Brain microvascular endothelial cell (primary cell): ENCODE results near the gene IST1.

ENCODE experiments used
- DNase-seq: peaks from one replicate; pipeline ENCODE4 v3.0.0-alpha.2; 2020
- H3K27ac ChIP-seq: fragments of 250-450 bp; sonication (Bioruptor Pico); 2 replicates; pipeline ENCODE4 v1.5.1; 2020; ENCODE audit warnings: mild to moderate bottlenecking, moderate library complexity
- H3K27me3 ChIP-seq: fragments of 250-450 bp; sonication (Bioruptor Pico); replicated peaks from 2 replicates; pipeline ENCODE4 v1.5.1; 2020; ENCODE audit warnings: mild to moderate bottlenecking
- H3K36me3 ChIP-seq: fragments of 250-450 bp; sonication (Bioruptor Pico); replicated peaks from 2 replicates; pipeline ENCODE4 v1.5.1; 2020; ENCODE audit warnings: mild to moderate bottlenecking
- H3K4me3 ChIP-seq: 2 replicates; pipeline ENCODE4 v1.5.1; 2011; ENCODE audit warnings: low read depth, mild to moderate bottlenecking, control low read depth, low read length, moderate library complexity
- in situ Hi-C: cut with HindIII; loops from 2 replicates; pipeline ENCODE4 v1.10.0; 2017; ENCODE audit warnings: low sequenced_read_pairs, low pct_ligation_motif_present
- TF ChIP-seq, protein P1 (sequence below): IDR thresholded peaks from 2 replicates; pipeline ENCODE4 v1.5.1; 2011; ENCODE audit warnings: low read depth, mild to moderate bottlenecking, moderate library complexity, low read length, control low read depth, inconsistent platforms; ENCODE audit errors: missing control alignments

The IST1 gene

DNA sequence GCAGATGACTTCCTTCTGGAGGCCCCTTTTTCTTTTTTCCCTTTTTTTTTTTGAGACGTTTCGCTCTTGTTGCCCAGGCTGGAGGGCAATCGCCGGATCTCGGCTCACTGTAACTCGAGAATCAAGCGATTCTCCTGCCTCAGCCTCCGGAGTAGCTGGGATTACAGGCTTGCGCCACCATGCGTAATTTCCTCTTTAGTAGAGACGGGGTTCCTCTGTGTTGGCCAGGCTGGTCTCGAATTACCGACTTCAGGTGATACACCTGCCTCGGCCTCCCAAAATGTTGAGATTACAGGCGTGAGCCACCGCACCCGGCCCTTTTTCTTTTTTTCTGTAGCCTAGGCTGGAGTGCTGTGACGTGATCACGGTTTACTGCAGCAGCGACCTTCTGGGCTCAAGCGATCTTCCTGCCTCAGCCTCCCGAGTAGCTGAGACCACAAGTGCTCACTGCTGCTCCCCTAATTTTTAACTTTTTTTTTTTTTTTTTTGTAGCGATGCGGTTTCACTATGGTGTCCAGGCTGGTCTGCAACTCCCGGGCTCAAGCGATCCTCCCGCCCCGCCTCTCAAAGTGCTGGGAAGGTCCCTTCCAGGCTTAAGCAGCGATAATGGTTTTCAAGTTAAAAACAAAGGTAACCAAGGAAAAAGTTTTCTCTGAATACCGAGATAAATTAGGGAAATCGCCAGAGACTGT, 956 bp upstream of the IST1 start:
- peak; percentile 59 for DNase-seq

DNA sequence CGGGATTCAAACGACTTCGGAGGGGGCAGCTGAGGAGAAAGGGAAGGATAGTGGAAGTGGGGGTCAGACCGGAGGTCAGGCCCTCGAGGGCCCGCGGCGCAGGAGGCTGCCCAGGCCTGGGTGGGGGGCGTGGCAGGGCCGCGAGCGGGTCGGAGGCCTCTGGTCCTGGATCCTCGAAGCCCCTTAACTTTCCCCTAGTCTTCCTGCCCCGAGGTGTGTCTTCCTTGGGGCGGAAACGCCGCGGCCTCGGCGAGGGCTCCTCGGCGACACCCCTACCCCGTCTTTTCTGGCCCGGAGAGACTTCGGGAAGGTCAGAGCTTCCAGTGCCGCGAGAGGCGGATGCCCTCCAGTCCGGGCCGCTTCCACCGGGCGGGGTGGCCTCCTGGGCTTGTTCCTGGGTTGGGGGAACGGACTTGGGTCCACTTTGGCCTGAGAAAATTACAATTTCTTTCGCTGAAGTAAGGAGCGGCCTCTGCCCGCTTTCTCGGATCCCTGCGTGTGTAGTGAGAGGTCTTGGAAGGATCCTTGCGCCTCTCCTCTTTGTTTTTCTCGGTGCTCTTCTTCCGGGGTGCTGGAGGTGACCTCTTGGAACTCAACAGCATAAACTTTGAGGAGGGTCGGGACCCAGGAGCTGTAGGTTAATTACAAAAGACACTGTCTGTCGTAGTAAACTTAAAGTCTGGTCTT, 491 bp downstream of the IST1 start:
- in situ Hi-C loops: no loop called here
- TF ChIP-seq, protein P1, sequence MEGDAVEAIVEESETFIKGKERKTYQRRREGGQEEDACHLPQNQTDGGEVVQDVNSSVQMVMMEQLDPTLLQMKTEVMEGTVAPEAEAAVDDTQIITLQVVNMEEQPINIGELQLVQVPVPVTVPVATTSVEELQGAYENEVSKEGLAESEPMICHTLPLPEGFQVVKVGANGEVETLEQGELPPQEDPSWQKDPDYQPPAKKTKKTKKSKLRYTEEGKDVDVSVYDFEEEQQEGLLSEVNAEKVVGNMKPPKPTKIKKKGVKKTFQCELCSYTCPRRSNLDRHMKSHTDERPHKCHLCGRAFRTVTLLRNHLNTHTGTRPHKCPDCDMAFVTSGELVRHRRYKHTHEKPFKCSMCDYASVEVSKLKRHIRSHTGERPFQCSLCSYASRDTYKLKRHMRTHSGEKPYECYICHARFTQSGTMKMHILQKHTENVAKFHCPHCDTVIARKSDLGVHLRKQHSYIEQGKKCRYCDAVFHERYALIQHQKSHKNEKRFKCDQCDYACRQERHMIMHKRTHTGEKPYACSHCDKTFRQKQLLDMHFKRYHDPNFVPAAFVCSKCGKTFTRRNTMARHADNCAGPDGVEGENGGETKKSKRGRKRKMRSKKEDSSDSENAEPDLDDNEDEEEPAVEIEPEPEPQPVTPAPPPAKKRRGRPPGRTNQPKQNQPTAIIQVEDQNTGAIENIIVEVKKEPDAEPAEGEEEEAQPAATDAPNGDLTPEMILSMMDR: no peak
- Histone ChIP-seq H3K27ac (peak overlapping the region; percentile 91), H3K4me3 (peak overlapping the region; percentile 91), H3K27me3 (no peaks in the 10 kb centered on the region), H3K36me3 (no peaks in the 10 kb centered on the region)
- peak; percentile 20 for DNase-seq

More for the DNA sequence above, 956 bp upstream of the IST1 start:
- H3K36me3 ChIP-seq: no peaks in the 10 kb centered on the region
- TF ChIP-seq, protein P1: peak; percentile 24
- H3K27ac ChIP-seq: peak overlapping the region; percentile 91
- no peaks in the 10 kb centered on the region for H3K27me3 ChIP-seq
- H3K4me3 ChIP-seq: peak overlapping the region; percentile 91
- in situ Hi-C loops: no loop called here

DNA sequence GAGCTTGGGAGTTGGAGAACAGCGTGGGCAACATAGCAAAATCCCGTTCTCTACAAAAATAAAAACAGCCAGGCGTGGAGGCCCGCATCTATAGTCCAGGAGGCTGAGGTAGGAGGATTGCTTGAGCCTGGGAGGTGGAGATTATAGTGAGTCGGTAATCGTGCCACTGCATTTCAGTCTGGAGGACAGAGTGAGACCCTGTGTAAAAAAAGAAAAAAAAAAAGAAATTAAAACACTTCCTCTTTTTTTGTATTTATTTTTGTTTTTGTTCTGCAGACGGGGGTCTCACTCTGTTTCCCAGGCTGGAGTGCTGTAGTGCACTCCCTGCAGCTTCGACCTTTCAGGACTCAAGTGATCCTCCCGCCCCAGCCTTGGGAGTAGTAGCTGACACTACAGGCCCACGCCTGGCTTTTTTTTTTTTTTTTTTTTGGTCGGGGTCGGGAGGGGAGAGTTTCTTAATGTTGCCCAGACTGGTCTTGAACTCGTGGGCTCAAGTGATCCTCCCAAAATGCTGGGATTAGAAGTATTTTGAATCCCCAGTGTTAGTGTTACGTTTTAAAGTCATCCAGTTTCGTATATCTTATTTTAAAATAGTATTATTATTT, 1.5 kb downstream of the IST1 start:
- H3K27me3 ChIP-seq: no peaks in the 10 kb centered on the region
- in situ Hi-C loops: no loop called here

DNA sequence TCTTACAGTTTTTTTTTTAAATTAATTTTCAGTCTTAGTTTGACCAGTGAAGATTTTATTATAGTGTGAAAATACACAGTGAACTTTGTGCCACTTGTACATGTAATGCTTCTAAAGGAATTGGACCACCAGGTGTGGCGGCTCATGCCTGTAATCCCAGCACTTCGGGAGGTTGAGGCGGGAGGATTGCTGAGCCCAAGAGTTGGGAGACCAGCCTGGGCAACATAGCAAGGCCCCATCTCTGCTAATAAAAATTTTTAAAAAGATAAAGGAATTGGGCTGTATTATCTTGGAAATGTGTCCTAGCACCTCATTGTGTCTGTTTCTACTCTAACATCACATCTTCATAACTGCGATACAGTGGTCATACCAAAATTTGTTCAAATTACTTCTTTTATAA, 3.8 kb downstream of the IST1 start:
- DNase-seq: no peak
- TF ChIP-seq, protein P1: no peak
- H3K4me3 ChIP-seq: no peak overlapping the region
- no peak overlapping the region for H3K27ac ChIP-seq
- in situ Hi-C loops: no loop called here
- no peaks in the 10 kb centered on the region for H3K36me3 ChIP-seq
- no peaks in the 10 kb centered on the region for H3K27me3 ChIP-seq

More for the DNA sequence above, 1.5 kb downstream of the IST1 start:
- no peak for DNase-seq
- TF ChIP-seq, protein P1: no peak
- H3K36me3 ChIP-seq: no peaks in the 10 kb centered on the region
- H3K27ac ChIP-seq: no peak overlapping the region
- H3K4me3 ChIP-seq: peak overlapping the region; percentile 91

DNA sequence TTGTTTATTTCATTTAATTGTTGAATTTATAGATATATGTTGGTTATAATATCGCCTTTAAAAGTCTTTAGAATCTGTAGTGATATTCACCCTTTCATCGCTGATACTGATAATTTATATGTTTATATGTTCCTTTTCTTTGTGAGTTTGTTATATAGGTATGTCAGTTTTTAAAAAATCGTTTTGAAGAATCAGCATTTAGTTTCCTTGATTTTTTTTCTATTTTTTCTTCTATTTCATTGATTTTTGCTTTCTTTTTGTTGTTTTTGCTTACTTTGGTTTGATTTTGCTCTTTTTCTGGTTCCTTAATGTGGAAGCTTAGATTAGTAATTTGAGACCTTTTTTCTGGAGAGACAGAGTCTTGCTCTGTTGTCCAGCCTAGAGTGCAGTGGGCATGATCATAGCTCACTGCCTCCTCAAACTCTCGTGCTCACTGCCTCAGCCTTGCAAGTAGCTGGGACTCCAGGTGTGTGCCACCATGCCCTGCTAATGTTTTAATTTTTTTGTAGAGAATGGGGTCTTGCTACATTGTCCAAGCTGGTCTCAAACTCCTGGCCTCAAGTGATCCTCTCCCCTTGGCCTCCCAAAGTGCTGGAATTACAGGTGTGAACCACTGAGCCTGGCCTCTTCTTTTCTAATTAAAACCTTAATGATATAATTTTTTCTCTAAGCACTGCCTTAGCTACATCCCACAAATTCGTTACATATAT, 7.5 kb downstream of the IST1 start:
- H3K27me3 ChIP-seq: no peaks in the 10 kb centered on the region
- TF ChIP-seq, protein P1: no peak
- no peaks in the 10 kb centered on the region for H3K36me3 ChIP-seq
- H3K4me3 ChIP-seq: no peak overlapping the region
- DNase-seq: no peak
- H3K27ac ChIP-seq: no peak overlapping the region
- in situ Hi-C loops: no loop called here
